ENCODE data around the gene PLBD2. TPM values are rescaled to one million over a fixed set of nuclear protein-coding genes. Genes with fewer than 3 reads are reported as not detected.

Gene PLBD2
- total and polyA plus RNA-seq, 9 of the 15 experiments (the other 6 are each of a cell fraction or from before 2014, with no cell fraction given), result 2.4 to 37.4 (median 6.0) TPM

GRCh38 chr12:113334786-113335539 lies 23.4 kb upstream of the PLBD2 start, which contains the start of gene SLC8B1 (continued):
- no peak for TF ChIP-seq ELF4 (CRISPR knock-in tag; IDR thresholded peaks at IDR 0.05)
- TF ChIP-seq RFX5 (IDR thresholded peaks at IDR 0.05; ENCODE audit: low read depth, low read length), result no peak
- TF ChIP-seq E2F1 (CRISPR knock-in tag; IDR thresholded peaks at IDR 0.05), result 0 out of 2 replicates have a peak, but pooled peaks have one; percentile 20
- TF ChIP-seq NEUROD1 (IDR thresholded peaks at IDR 0.05; ENCODE audit: borderline replicate concordance, low read depth, low read length, partially characterized antibody), result peak; percentile 53
- no peak for TF ChIP-seq SAFB2 (IDR thresholded peaks at IDR 0.05; ENCODE audit: borderline replicate concordance, low read depth, low read length, severe bottlenecking)
- TF ChIP-seq MGA (IDR thresholded peaks at IDR 0.05), result peak; percentile 57
- peak; percentile 85 for TF ChIP-seq VEZF1 (CRISPR knock-in tag; IDR thresholded peaks at IDR 0.05)
- no peak for TF ChIP-seq ZNF511 (CRISPR knock-in tag; IDR thresholded peaks at IDR 0.05)
- TF ChIP-seq SREBF1 (IDR thresholded peaks at IDR 0.05; ENCODE audit: borderline replicate concordance, low read depth, low read length), result no peak
- TF ChIP-seq ELK3 (CRISPR knock-in tag; IDR thresholded peaks at IDR 0.05), result no peak

All from K562 (cell line).